Left ventricle myocardium inferior (tissue), 1 donor: ENCODE measurements around the gene CENPO. TPM values are rescaled to one million over a fixed set of nuclear protein-coding genes. Genes with fewer than 3 reads are reported as not detected.

ENCODE experiments used
- DNase-seq: peaks from one replicate; pipeline ENCODE4 v3.0.0-alpha.2; 2020
- H3K27ac ChIP-seq: fragments of 200-600 bp; replicated peaks from 2 replicates; pipeline ENCODE4 v1.8.0; 2021
- H3K27me3 ChIP-seq: fragments of 200-600 bp; 2 replicates; pipeline ENCODE4 v1.8.0; 2021; ENCODE audit warnings: low read depth
- H3K36me3 ChIP-seq: fragments of 200-600 bp; 2 replicates; pipeline ENCODE4 v1.8.0; 2021
- H3K4me1 ChIP-seq: fragments of 200-600 bp; 2 replicates; pipeline ENCODE4 v1.8.0; 2021
- H3K4me3 ChIP-seq: fragments of 200-600 bp; 2 replicates; pipeline ENCODE4 v1.8.0; 2021; ENCODE audit warnings: mild to moderate bottlenecking, moderate library complexity
- H3K9me3 ChIP-seq: fragments of 200-600 bp; replicated peaks from 2 replicates; pipeline ENCODE4 v1.8.0; 2021
- CTCF ChIP-seq: fragments of 200-600 bp; IDR thresholded peaks from 2 replicates; pipeline ENCODE4 v1.8.0; 2021; ENCODE audit warnings: antibody characterized with exemption, mild to moderate bottlenecking, borderline replicate concordance
- intact Hi-C: fragments of 100-400 bp; cut with micrococcal nuclease; formaldehyde crosslinking; loops from one replicate; pipeline ENCODE4 v1.11.0; 2022
- total RNA-seq: library from RNA; stranded (reverse); fragmentation: NEBNext Ultra II Directional; extraction: Animal tissue kit (Norgen Biotek cat#: 25700); gene quantifications from one replicate; pipeline ENCODE4 v1.2.1, GENCODE V29; 2021
- donor health status: DM: no; HTN: yes; CAD: no; lungs with severe emphysema.

CENPO gene
- total RNA-seq, 1 donor from 2014 or later = 2.2 TPM

- TF ChIP-seq CTCF = no peak
- H3K27me3 ChIP-seq = no peaks in the 10 kb centered on the region
- H3K27ac ChIP-seq = no peak overlapping the region
- DNase-seq = no peak
- H3K36me3 ChIP-seq = no peaks in the 10 kb centered on the region
- H3K4me3 ChIP-seq = no peak overlapping the region
- H3K9me3 ChIP-seq = no peaks in the 10 kb centered on the region
- intact Hi-C loops = no loop called here
- peaks cover 40% of the 10 kb centered on the region for H3K4me1 ChIP-seq
Observed at GRCh38 chr2:24853046-24853445, 59.8 kb downstream of the CENPO start.

GRCh38 chr2:24853996-24854395 is 60.8 kb downstream of the CENPO start:
- DNase-seq = peak; percentile 13
- H3K9me3 ChIP-seq = no peaks in the 10 kb centered on the region
- H3K4me1 ChIP-seq = peaks cover 40% of the 10 kb centered on the region
- TF ChIP-seq CTCF = no peak
- H3K27me3 ChIP-seq = no peaks in the 10 kb centered on the region
- intact Hi-C loops = no loop called here
- no peaks in the 10 kb centered on the region for H3K36me3 ChIP-seq
- H3K27ac ChIP-seq = peak overlapping the region; percentile 85
- no peak overlapping the region for H3K4me3 ChIP-seq

GRCh38 chr2:24855022-24855622 is 61.9 kb downstream of the CENPO start:
- Histone ChIP-seq H3K4me1 (peaks cover 44% of the 10 kb centered on the region), H3K4me3 (no peak overlapping the region), H3K36me3 (no peaks in the 10 kb centered on the region), H3K9me3 (no peaks in the 10 kb centered on the region), H3K27ac (peak overlapping the region; percentile 85), H3K27me3 (no peaks in the 10 kb centered on the region)
- no peak for TF ChIP-seq CTCF
- intact Hi-C loops = no loop called here
- peak; percentile 30 for DNase-seq

GRCh38 chr2:24855726-24856125 is 62.5 kb downstream of the CENPO start:
- no peaks in the 10 kb centered on the region for H3K27me3 ChIP-seq
- H3K4me3 ChIP-seq = no peak overlapping the region
- H3K27ac ChIP-seq = peak overlapping the region; percentile 85
- H3K36me3 ChIP-seq = no peaks in the 10 kb centered on the region
- H3K9me3 ChIP-seq = no peaks in the 10 kb centered on the region
- intact Hi-C loops = no loop called here
- H3K4me1 ChIP-seq = peaks cover 50% of the 10 kb centered on the region
- peak; percentile 61 for DNase-seq
- TF ChIP-seq CTCF = no peak

- Histone ChIP-seq H3K9me3 (no peaks in the 10 kb centered on the region), H3K36me3 (no peaks in the 10 kb centered on the region), H3K27ac (peak overlapping the region; percentile 85), H3K4me1 (peaks cover 54% of the 10 kb centered on the region), H3K4me3 (no peak overlapping the region), H3K27me3 (no peaks in the 10 kb centered on the region)
- no peak for TF ChIP-seq CTCF
- intact Hi-C loops = no loop called here
- DNase-seq = peak; percentile 42
Observed at GRCh38 chr2:24856791-24857211, 63.6 kb downstream of the CENPO start.

GRCh38 chr2:24857746-24858145 is 64.5 kb downstream of the CENPO start:
- peaks cover 57% of the 10 kb centered on the region for H3K4me1 ChIP-seq
- no peak overlapping the region for H3K4me3 ChIP-seq
- intact Hi-C loops = no loop called here
- H3K27ac ChIP-seq = peak overlapping the region; percentile 85
- no peaks in the 10 kb centered on the region for H3K9me3 ChIP-seq
- no peak for DNase-seq
- no peaks in the 10 kb centered on the region for H3K36me3 ChIP-seq
- H3K27me3 ChIP-seq = no peaks in the 10 kb centered on the region
- no peak for TF ChIP-seq CTCF
